NT2/D1 (cell line): Measurements from ENCODE around the gene CCL4.

Experiments used
- SUZ12 ChIP-seq: IDR thresholded peaks from 2 replicates; pipeline ENCODE4 v1.6.1; 2011; ENCODE audit not compliant: insufficient read length, insufficient read depth; ENCODE audit errors: extremely low read depth
- YY1 ChIP-seq: IDR thresholded peaks from 2 replicates; pipeline ENCODE4 v1.6.1; 2011; ENCODE audit not compliant: insufficient read length, insufficient read depth

GRCh38 chr17:36086791-36087190 lies 16.8 kb upstream of the CCL4 start:
- TF ChIP-seq SUZ12 (no peak), YY1 (no peak)
